K562 (cell line): ENCODE results near the gene ZDHHC14. TPM values are rescaled to one million over a fixed set of nuclear protein-coding genes. Genes with fewer than 3 reads are reported as not detected.

Experiments used
- ARID1B ChIP-seq: fragments of 450-650 bp; IDR thresholded peaks from 2 replicates; pipeline ENCODE4 v1.6.1; 2016; ENCODE audit warnings: antibody characterized with exemption, mild to moderate bottlenecking, inconsistent platforms
- ETV5 ChIP-seq: sonication (generic); formaldehyde crosslinking; IDR thresholded peaks from 2 replicates; pipeline ENCODE4 v1.4.0; 2020; ENCODE audit warnings: low read depth, mild to moderate bottlenecking, missing genetic modification reagents
- GABPB1 ChIP-seq: sonication (generic); formaldehyde crosslinking; IDR thresholded peaks from 2 replicates; pipeline ENCODE4 v1.8.0; 2022; ENCODE audit warnings: mild to moderate bottlenecking, missing genetic modification reagents
- KLF1 ChIP-seq: fragments of 450-650 bp; IDR thresholded peaks from 2 replicates; pipeline ENCODE4 v1.6.1; 2016; ENCODE audit warnings: missing genetic modification characterization, missing compliant biosample characterization
- MAFK ChIP-seq: IDR thresholded peaks from 2 replicates; pipeline ENCODE4 v1.6.1; 2011; ENCODE audit warnings: low read length, improper control_type of control experiment
- MAX ChIP-seq: sonication (generic); formaldehyde crosslinking; IDR thresholded peaks from 2 replicates; pipeline ENCODE4 v1.9.0; 2022; ENCODE audit warnings: mild to moderate bottlenecking, missing genetic modification reagents
- MCM5 ChIP-seq: fragments of 450-650 bp; IDR thresholded peaks from 2 replicates; pipeline ENCODE4 v1.6.1; 2016; ENCODE audit warnings: low read depth
- NFE2L1 ChIP-seq: fragments of 450-650 bp; IDR thresholded peaks from 2 replicates; pipeline ENCODE4 v1.6.1; 2016; ENCODE audit warnings: missing genetic modification characterization, low read depth, mild to moderate bottlenecking, missing compliant biosample characterization, moderate library complexity, borderline replicate concordance
- NFIC ChIP-seq: fragments of 450-650 bp; IDR thresholded peaks from 2 replicates; pipeline ENCODE4 v1.6.1; 2017; ENCODE audit warnings: mild to moderate bottlenecking, inconsistent platforms
- PBX2 ChIP-seq, 2 experiments: IDR thresholded peaks in 1 of 2; conservative IDR thresholded peaks in 1 of 2; 2 replicates each; pipeline ENCODE4 v1.6.1; 2016; ENCODE audit warnings: low read depth in 2 of 2, mild to moderate bottlenecking in 1 of 2, missing compliant biosample characterization in 1 of 2, missing genetic modification characterization in 1 of 2, moderate library complexity in 1 of 2
- SAFB2 ChIP-seq: fragments of 200-400 bp; formaldehyde crosslinking; IDR thresholded peaks from 2 replicates; pipeline ENCODE4 v1.6.1; 2018; ENCODE audit warnings: borderline replicate concordance, low read length, low read depth, moderate library complexity; ENCODE audit not compliant: severe bottlenecking
- SMAD3 ChIP-seq: fragments of 450-650 bp; formaldehyde crosslinking; conservative IDR thresholded peaks from 2 replicates; pipeline ENCODE4 v1.4.0; 2020; ENCODE audit warnings: mild to moderate bottlenecking
- STAT6 ChIP-seq: sonication (generic); formaldehyde crosslinking; IDR thresholded peaks from 2 replicates; pipeline ENCODE4 v1.8.1; 2023; ENCODE audit warnings: mild to moderate bottlenecking, missing genetic modification reagents
- TAF9B ChIP-seq: fragments of 450-650 bp; IDR thresholded peaks from 2 replicates; pipeline ENCODE4 v1.6.1; 2018; ENCODE audit warnings: mild to moderate bottlenecking; ENCODE audit not compliant: partially characterized antibody
- WHSC1 ChIP-seq: IDR thresholded peaks from one replicate; pipeline ENCODE4 v1.6.1; 2012; ENCODE audit warnings: low read length, control low read depth, inconsistent platforms
- ZNF311 ChIP-seq: fragments of 250-450 bp; sonication (Bioruptor Pico); IDR thresholded peaks from 2 replicates; pipeline ENCODE4 v1.4.0; 2020; ENCODE audit warnings: mild to moderate bottlenecking, moderate library complexity
- ZNF316 ChIP-seq: fragments of 450-650 bp; IDR thresholded peaks from 2 replicates; pipeline ENCODE4 v1.6.1; 2016
- ZNF384 ChIP-seq: IDR thresholded peaks from 2 replicates; pipeline ENCODE4 v1.6.1; 2012; ENCODE audit warnings: low read depth, low read length, improper control_type of control experiment
- ZNF511 ChIP-seq: sonication (generic); formaldehyde crosslinking; IDR thresholded peaks from 2 replicates; pipeline ENCODE4 v1.8.0; 2022; ENCODE audit warnings: mild to moderate bottlenecking, missing genetic modification reagents
- ZNF512 ChIP-seq: IDR thresholded peaks from 2 replicates; pipeline ENCODE4 v1.6.1; 2016; ENCODE audit warnings: missing genetic modification characterization, missing compliant biosample characterization
- ZNF696 ChIP-seq: fragments of 250-450 bp; sonication (Bioruptor Pico); conservative IDR thresholded peaks from 2 replicates; pipeline ENCODE4 v1.4.0; 2020; ENCODE audit warnings: mild to moderate bottlenecking, moderate library complexity
- polyA plus RNA-seq, 8 experiments: library from polyadenylated mRNA; depleted of rRNA in 4 of 8; stranded (reverse) in 5 of 8; unstranded in 3 of 8; fragments of >200 nt; fragmentation: Nextera tagmentation in 2 of 8; fragmentation: Illumina TruSeq in 1 of 8; extraction: Ambion mirVana in 2 of 8; extraction: Trizol in 1 of 8; gene quantifications; 2 replicates each; pipeline versions ENCODE4 v1.2.1 to v1.2.3, GENCODE V29; 2011 to 2014; ENCODE audit warnings: inconsistent platforms in 1 of 8, missing spikeins in 1 of 8
- total RNA-seq, 7 experiments: library from RNA; depleted of rRNA in 6 of 7; stranded (reverse); fragments of >200 nt in 6 of 7; fragmentation: Illumina TruSeq in 2 of 7; extraction: Trizol in 2 of 7; gene quantifications; 2 replicates each; pipeline versions ENCODE4 v1.2.1 to v1.2.3, GENCODE V29; 2011 to 2021; ENCODE audit warnings: low replicate concordance in 1 of 7

The ZDHHC14 gene
- total and polyA plus RNA-seq, 9 of the 15 experiments (the other 6 are each of a cell fraction or from before 2014, with no cell fraction given), result 0.92 to 23.1 (median 13.8) TPM

GRCh38 chr6:157690441-157691210 is 309.6 kb downstream of the ZDHHC14 start (continued):
- TF ChIP-seq ZNF311 (CRISPR knock-in tag) (no peak), MAFK (peak; percentile 48; the same call in 1 of the 2 replicates), SAFB2 (no peak), MAX (CRISPR knock-in tag) (no peak), GABPB1 (CRISPR knock-in tag) (no peak), TAF9B (no peak), ARID1B (no peak), ZNF384 (peak; percentile 12; the same call in 1 of the 2 replicates), KLF1 (tag) (no peak), MCM5 (no peak), ZNF511 (CRISPR knock-in tag) (no peak), ZNF316 (peak; percentile 87), NFIC (no peak), NFE2L1 (no peak), STAT6 (CRISPR knock-in tag) (no peak), WHSC1 (no peak), ZNF696 (CRISPR knock-in tag) (no peak), ZNF512 (no peak), PBX2 (CRISPR knock-in tag; IDR thresholded peaks at IDR 0.05; ENCODE audit: low read depth) (no peak), PBX2 (tag; conservative IDR thresholded peaks at IDR 0.05; ENCODE audit: low read depth) (peak; percentile 19; the same call in 1 of the 2 replicates), ETV5 (no peak), SMAD3 (CRISPR knock-in tag) (no peak)
